Endothelial cell of umbilical vein (primary cell): Measurements from ENCODE around the gene TULP4. TPM values are rescaled to one million over a fixed set of nuclear protein-coding genes. Genes with fewer than 3 reads are reported as not detected.

ENCODE experiments used
- BruUV-seq: library from RNA; stranded (reverse); fragments of 400-500 nt; replicated peaks from 2 replicates; lab custom pipeline; 2021; lab: Mats Ljungman, UMichigan
- CTCF ChIA-PET: fragments of 300-600, 350-600 bp; sonication (Branson Sonifier 250); formaldehyde crosslinking; loops from one replicate; lab custom pipeline; 2021; ENCODE audit warnings: antibody characterized with exemption, inconsistent platforms; lab: Charles Lee
- POLR2A ChIA-PET: fragments of 300-600, 350-600 bp; sonication (Branson Sonifier 250); formaldehyde crosslinking; loops from one replicate; lab custom pipeline; 2021; ENCODE audit warnings: antibody characterized with exemption, inconsistent platforms; lab: Charles Lee
- DNase-seq: peaks from one replicate; pipeline ENCODE4 v3.0.0-alpha.2; 2011; ENCODE audit warnings: low read depth, low spot score
- FAIRE-seq: peaks from 2 replicates; lab custom pipeline; 2011; peaks lifted over from hg19 to GRCh38; lab: Jason Lieb, UNC
- H2AFZ ChIP-seq: 2 replicates; pipeline ENCODE4 v1.6.0; 2012; ENCODE audit warnings: low read depth, low read length, control low read depth, inconsistent platforms
- H3K27ac ChIP-seq: 2 replicates; pipeline ENCODE4 v1.5.1; 2011; ENCODE audit warnings: low read depth, mild to moderate bottlenecking, control low read depth, low read length, moderate library complexity; ENCODE audit not compliant: insufficient read depth
- H3K27me3 ChIP-seq, 2 experiments: 2 replicates each; pipeline versions ENCODE4 v1.6.0 to v1.6.1; 2011; ENCODE audit warnings: low read length in 2 of 2, mixed read lengths in 1 of 2; ENCODE audit not compliant: control insufficient read depth in 2 of 2, insufficient read depth in 2 of 2
- H3K36me3 ChIP-seq, 2 experiments: 2 replicates in 1 of 2; 3 replicates in 1 of 2; pipeline ENCODE4 v1.5.1; 2011; ENCODE audit warnings: low read length in 2 of 2, mild to moderate bottlenecking in 1 of 2, moderate library complexity in 1 of 2; ENCODE audit not compliant: control insufficient read depth in 2 of 2, insufficient read depth in 2 of 2; ENCODE audit errors: extremely low read depth in 1 of 2
- H3K4me1 ChIP-seq: 3 replicates; pipeline ENCODE4 v1.5.1; 2011; ENCODE audit warnings: mild to moderate bottlenecking, low read length; ENCODE audit not compliant: control insufficient read depth, insufficient read depth; ENCODE audit errors: extremely low read depth
- H3K4me2 ChIP-seq: 2 replicates; pipeline ENCODE4 v1.6.1; 2011; ENCODE audit warnings: low read length, control low read depth, mixed read lengths; ENCODE audit not compliant: insufficient read depth
- H3K4me3 ChIP-seq, 3 experiments: fragments of 200-600 bp in 1 of 3; sonication (generic), shearing (Covaris generic) in 1 of 3; replicated peaks in 1 of 3; 2 replicates each; pipeline ENCODE4 v1.5.1; 2011 to 2016; ENCODE audit warnings: control low read depth in 3 of 3, low read length in 3 of 3, mild to moderate bottlenecking in 2 of 3, inconsistent platforms in 1 of 3, low read depth in 1 of 3, moderate library complexity in 1 of 3; ENCODE audit not compliant: insufficient read depth in 1 of 3
- H3K79me2 ChIP-seq: 2 replicates; pipeline ENCODE4 v1.6.0; 2012; ENCODE audit warnings: low read length, inconsistent platforms; ENCODE audit not compliant: control insufficient read depth, insufficient read depth
- H3K9ac ChIP-seq: replicated peaks from 2 replicates; pipeline ENCODE3; 2011; ENCODE audit warnings: low read length, control low read depth; ENCODE audit not compliant: insufficient read depth; ENCODE audit errors: extremely low read depth
- H3K9me1 ChIP-seq: replicated peaks from 3 replicates; pipeline ENCODE4 v1.6.0; 2011; ENCODE audit warnings: mild to moderate bottlenecking, low read length; ENCODE audit not compliant: control insufficient read depth, insufficient read depth; ENCODE audit errors: extremely low read depth
- H3K9me3 ChIP-seq: replicated peaks from 2 replicates; pipeline ENCODE4 v1.5.1; 2012; ENCODE audit warnings: low read length, inconsistent platforms; ENCODE audit not compliant: control insufficient read depth, insufficient read depth
- H4K20me1 ChIP-seq: replicated peaks from 2 replicates; pipeline ENCODE3; 2011; ENCODE audit warnings: mild to moderate bottlenecking, low read length; ENCODE audit not compliant: control insufficient read depth, insufficient read depth; ENCODE audit errors: extremely low read depth
- CTCF ChIP-seq, 2 donors: IDR thresholded peaks; 1 replicate in 1 of 2; 2 replicates in 1 of 2; pipeline ENCODE4 v1.5.1; 2011; ENCODE audit warnings: low read length in 2 of 2, mild to moderate bottlenecking in 2 of 2, moderate library complexity in 2 of 2, control low read depth in 1 of 2, inconsistent platforms in 1 of 2, low read depth in 1 of 2; ENCODE audit not compliant: insufficient read depth in 1 of 2; ENCODE audit errors: extremely low read depth in 1 of 2
- GATA2 ChIP-seq: IDR thresholded peaks from 2 replicates; pipeline ENCODE4 v1.7.0; 2011; ENCODE audit warnings: low read depth, mild to moderate bottlenecking, moderate library complexity, mixed read lengths, low read length; ENCODE audit not compliant: insufficient read length, insufficient read depth
- MYC ChIP-seq: IDR thresholded peaks from one replicate; pipeline ENCODE4 v1.6.1; 2011; ENCODE audit warnings: mild to moderate bottlenecking, low read depth, low read length
- POLR2A ChIP-seq: IDR thresholded peaks from 2 replicates; pipeline ENCODE4 v1.6.1; 2012; ENCODE audit warnings: low read depth, mild to moderate bottlenecking, control low read depth, low read length
- POLR2AphosphoS5 ChIP-seq: IDR thresholded peaks from 2 replicates; pipeline ENCODE4 v1.6.1; 2012; ENCODE audit warnings: low read depth, mild to moderate bottlenecking, control low read depth, low read length, moderate library complexity; ENCODE audit not compliant: insufficient read depth
- dilution Hi-C: fragments of 300-500 bp; cut with MboI; formaldehyde crosslinking; loops from one replicate; pipeline ENCODE4 v1.15.0; 2019; ENCODE audit warnings: low sequenced_read_pairs; ENCODE audit not compliant: extremely low pct_ligation_motif_present
- intact Hi-C: fragments of 100-400 bp; cut with micrococcal nuclease; formaldehyde crosslinking; loops from one replicate; pipeline ENCODE4 v1.10.0; 2022
- polyA plus RNA-seq, 4 experiments: library from polyadenylated mRNA; depleted of rRNA in 3 of 4; stranded (reverse) in 3 of 4; unstranded in 1 of 4; fragments of >200 nt; gene quantifications; 2 replicates each; pipeline versions ENCODE4 v1.2.1 to v1.2.3, GENCODE V29; 2011 to 2012; ENCODE audit warnings: missing spikeins in 1 of 4
- total RNA-seq: library from RNA; stranded (reverse); gene quantifications from 2 replicates; pipeline ENCODE4 v1.2.3, GENCODE V29; 2021

TULP4 gene
- total and polyA plus RNA-seq, 2 donors (not counting 3 experiments of a cell fraction or from before 2014, with no cell fraction given), result 10.8 to 55.1 TPM

- H4K20me1 ChIP-seq, result no peaks in the 10 kb centered on the region
- H3K9me3 ChIP-seq, result no peaks in the 10 kb centered on the region
- no TSS peak for BruUV-seq
- H3K4me1 ChIP-seq, result no peaks in the 10 kb centered on the region
- TF ChIP-seq MYC (no peak), CTCF (IDR thresholded peaks at IDR 0.05; ENCODE audit: extremely low read depth in 1 of 2, insufficient read depth in 1 of 2, low read depth in 1 of 2, low read length in 2 of 2) (no peak), POLR2AphosphoS5 (no peak), GATA2 (no peak), POLR2A (no peak)
- H2AFZ ChIP-seq, result no peak overlapping the region
- FAIRE-seq (no peak), DNase-seq (no peak)
- H3K27ac ChIP-seq, result no peak overlapping the region
- H3K9me1 ChIP-seq, result no peaks in the 10 kb centered on the region
- intact Hi-C loops, result no loop called here
- H3K36me3 ChIP-seq, result no peaks in the 10 kb centered on the region
- ChIA-PET CTCF (interaction anchor here (1.3 to 1.4 kb wide), 2 partner anchors 27 to 324 kb away, joined by 3 to 4 read pairs; no protein-coding TSS in a partner anchor), POLR2A (interaction anchor here (0.7 kb wide), 1 partner anchor 119 kb away, joined by 4 read pairs; no protein-coding TSS in a partner anchor)
- dilution Hi-C loops, result no loop called here
- H3K4me2 ChIP-seq, result no peak overlapping the region
- no peaks in the 10 kb centered on the region for H3K79me2 ChIP-seq
- no peak overlapping the region for H3K4me3 ChIP-seq
- peaks cover 0 to under 1% of the 10 kb centered on the region in 2 experiments for H3K27me3 ChIP-seq
- no peak overlapping the region for H3K9ac ChIP-seq
Observed at GRCh38 chr6:158545043-158545966, 233.0 kb downstream of the TULP4 start.
